Choroid plexus epithelial cell (primary cell): ENCODE data around the gene LMNA.

Source experiments
- DNase-seq: peaks from one replicate; pipeline ENCODE4 v3.0.0-alpha.2; 2010; ENCODE audit warnings: low read depth
- H3K4me3 ChIP-seq: 2 replicates; pipeline ENCODE4 v1.5.1; 2011; ENCODE audit warnings: low read depth, mild to moderate bottlenecking, control low read depth, low read length, moderate library complexity
- TF ChIP-seq, protein P1 (sequence below): conservative IDR thresholded peaks from 2 replicates; pipeline ENCODE4 v1.5.1; 2011; ENCODE audit warnings: low read depth, mild to moderate bottlenecking, control low read depth, inconsistent platforms, low read length, moderate library complexity

LMNA gene

DNA sequence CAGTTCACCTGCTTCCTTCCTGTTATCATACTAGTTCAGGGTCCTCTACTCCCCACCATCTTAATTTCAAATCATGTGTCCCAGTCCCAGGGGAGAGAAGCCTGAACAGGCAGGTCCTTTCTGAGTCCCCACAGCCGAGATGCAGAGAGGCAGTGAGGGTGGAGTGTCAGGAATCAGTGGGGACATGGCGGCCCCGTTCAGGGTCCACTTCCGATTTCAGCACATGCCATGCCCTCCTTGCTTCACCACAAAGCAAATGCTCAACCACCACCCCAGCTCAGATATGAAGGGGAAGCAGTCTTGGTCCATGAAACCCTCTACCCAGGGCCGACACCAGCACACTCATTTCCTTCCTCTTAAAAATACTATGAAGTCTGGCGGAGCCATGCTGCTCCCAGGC is 33.7 kb downstream of the LMNA start:
- no peak overlapping the region for H3K4me3 ChIP-seq
- no peak for DNase-seq
- TF ChIP-seq, protein P1, sequence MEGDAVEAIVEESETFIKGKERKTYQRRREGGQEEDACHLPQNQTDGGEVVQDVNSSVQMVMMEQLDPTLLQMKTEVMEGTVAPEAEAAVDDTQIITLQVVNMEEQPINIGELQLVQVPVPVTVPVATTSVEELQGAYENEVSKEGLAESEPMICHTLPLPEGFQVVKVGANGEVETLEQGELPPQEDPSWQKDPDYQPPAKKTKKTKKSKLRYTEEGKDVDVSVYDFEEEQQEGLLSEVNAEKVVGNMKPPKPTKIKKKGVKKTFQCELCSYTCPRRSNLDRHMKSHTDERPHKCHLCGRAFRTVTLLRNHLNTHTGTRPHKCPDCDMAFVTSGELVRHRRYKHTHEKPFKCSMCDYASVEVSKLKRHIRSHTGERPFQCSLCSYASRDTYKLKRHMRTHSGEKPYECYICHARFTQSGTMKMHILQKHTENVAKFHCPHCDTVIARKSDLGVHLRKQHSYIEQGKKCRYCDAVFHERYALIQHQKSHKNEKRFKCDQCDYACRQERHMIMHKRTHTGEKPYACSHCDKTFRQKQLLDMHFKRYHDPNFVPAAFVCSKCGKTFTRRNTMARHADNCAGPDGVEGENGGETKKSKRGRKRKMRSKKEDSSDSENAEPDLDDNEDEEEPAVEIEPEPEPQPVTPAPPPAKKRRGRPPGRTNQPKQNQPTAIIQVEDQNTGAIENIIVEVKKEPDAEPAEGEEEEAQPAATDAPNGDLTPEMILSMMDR, result no peak

- H3K4me3 ChIP-seq, result no peak overlapping the region
- no peak for DNase-seq
- TF ChIP-seq, protein P1, result no peak
Measured at GRCh38 chr1:156149374-156150332, 35.1 kb downstream of the LMNA start.

- TF ChIP-seq, protein P1, result no peak
Measured at GRCh38 chr1:156150333-156151011, 36.0 kb downstream of the LMNA start.

DNA sequence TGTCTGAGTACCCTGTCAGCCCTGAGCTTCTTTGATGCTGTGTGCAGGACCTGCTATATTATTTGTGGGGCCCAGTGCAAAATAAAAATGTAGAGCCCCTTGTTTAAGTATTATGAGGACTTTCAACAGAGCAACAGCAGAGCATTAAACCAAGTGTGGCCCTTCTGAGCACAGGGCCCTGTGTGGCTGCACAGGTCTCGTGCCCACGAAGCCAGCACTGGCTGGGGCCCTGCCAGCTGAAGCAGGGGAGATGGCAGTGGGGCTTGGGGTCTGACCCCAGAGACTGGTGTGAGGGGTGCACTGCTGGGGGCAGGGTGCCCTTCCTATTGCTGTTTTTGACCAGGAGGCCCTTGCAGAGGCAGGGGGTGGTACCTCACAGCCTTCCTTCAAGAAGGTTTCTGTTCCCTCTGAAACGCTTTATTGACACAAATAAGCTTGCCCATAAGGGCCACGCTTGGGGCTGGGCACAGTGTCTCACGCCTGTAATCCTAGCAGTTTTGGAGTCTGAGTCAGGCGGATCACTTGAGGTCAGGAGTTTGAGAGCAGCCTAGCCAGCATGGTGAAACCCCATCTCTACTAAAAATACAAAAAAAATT is 36.7 kb downstream of the LMNA start:
- peak; percentile 39 for DNase-seq
- H3K4me3 ChIP-seq, result no peak overlapping the region
- TF ChIP-seq, protein P1, result no peak

More at GRCh38 chr1:156150333-156151011, 36.0 kb downstream of the LMNA start:
- H3K4me3 ChIP-seq, result no peak overlapping the region
- DNase-seq, result no peak

DNA sequence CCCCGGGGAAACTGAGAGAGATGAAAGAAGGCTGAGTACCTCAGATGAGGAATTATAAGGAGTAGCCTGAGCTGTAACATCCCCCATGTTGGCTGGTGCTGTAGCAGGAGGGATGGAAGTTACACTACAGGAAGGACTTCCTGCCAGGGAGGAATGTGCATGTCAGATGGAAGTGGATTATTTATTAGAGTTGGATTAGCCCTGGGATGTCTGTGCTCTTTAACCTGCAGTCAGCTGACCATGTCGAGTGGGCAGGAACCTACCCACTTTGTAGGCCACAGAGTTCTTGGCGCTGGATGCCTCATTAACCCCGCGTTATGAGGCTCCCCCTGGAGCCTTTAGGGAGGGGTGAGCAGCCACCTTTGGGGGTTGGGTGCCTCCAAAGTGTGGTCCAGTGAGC is 38.1 kb downstream of the LMNA start:
- H3K4me3 ChIP-seq, result no peak overlapping the region
- TF ChIP-seq, protein P1, result no peak
- DNase-seq, result no peak

DNA sequence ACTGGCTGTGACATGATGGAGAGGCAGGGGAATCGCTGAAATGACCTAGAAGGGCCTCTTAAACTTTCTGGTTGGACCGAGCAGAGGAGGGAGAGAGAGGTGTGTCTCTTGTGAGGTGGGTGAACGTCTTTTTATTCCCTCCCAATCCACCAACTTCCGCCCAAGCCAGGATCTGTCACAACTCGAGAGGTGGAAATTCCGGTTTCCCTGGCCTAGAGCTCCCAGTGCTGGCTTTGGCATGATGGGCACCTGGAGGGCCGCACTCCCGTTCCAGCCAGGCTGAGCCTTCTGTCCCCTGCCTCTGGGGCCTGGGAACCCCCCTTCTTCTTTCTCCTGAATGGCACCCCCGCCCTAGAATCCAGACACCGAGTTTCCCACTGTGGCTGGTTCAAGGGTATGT is 38.9 kb downstream of the LMNA start, which contains the start of gene SEMA4A:
TSS of gene SEMA4A (plus strand) at position 224 of the 400 bp plus-strand sequence. CDS start 994 bp downstream, outside the sequence.
- no peak within 1 kb of the TSS for H3K4me3 ChIP-seq
- TF ChIP-seq, protein P1, result no peak
- no peak for DNase-seq
